ENCODE measurements around the gene AADAC. TPM values are rescaled to one million over a fixed set of nuclear protein-coding genes. Genes with fewer than 3 reads are reported as not detected.

The AADAC gene
- total RNA-seq, 3 donors from 2014 or later (not counting 1 experiment from before 2014, with no cell fraction given), result not detected

DNA sequence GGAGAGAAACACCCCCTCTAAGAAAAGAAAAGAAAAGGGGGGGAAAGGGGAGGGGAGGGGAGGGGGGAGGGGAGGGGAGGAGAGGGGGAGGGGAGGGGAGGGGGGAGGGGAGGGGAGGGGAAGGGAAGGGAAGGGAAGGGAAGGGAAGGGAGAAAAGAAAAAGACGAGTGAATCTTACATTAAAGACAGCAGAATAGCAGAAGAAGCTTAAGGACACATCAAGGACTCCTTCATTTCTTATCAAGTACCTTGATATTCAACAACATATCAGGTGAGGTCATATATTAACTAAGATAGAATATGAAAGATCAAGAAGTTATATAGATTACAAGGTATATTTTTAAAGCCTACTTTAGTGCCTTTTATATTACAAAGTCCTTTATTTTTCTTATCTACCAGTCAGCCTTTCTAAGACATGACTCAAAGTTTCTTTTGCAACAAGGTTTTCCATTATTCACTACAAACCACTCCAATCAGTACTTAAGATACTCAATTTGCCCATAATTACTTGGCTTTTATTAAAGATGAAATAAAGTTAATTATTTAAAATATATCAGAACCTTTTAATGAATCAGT is 17.7 kb upstream of the AADAC start:
- H3K4me3 ChIP-seq (ENCODE audit: low read length), result no peak overlapping the region
- WGBS (ENCODE audit: insufficient coverage), result no CpG with 5 or more reads among the region's 1 CpG
- no peaks in the 10 kb centered on the region for H3K9me3 ChIP-seq (ENCODE audit: control insufficient read depth, insufficient read depth, low read length)
- Mint-ChIP-seq H3K36me3 (no peaks in the 10 kb centered on the region), H3K9me3 (no peaks in the 10 kb centered on the region), H3K4me1 (no peaks in the 10 kb centered on the region), H3K27ac (no peak overlapping the region), H3K27me3 (ENCODE audit: low read depth in 2 of 2) (no peaks in the 10 kb centered on the region), H3K4me3 (no peak overlapping the region)
- no peaks in the 10 kb centered on the region for H3K27me3 ChIP-seq (ENCODE audit: control insufficient read depth, insufficient read depth, low read length)
- ATAC-seq (no peak), DNase-seq (no peak)
- TF ChIP-seq, protein P1, sequence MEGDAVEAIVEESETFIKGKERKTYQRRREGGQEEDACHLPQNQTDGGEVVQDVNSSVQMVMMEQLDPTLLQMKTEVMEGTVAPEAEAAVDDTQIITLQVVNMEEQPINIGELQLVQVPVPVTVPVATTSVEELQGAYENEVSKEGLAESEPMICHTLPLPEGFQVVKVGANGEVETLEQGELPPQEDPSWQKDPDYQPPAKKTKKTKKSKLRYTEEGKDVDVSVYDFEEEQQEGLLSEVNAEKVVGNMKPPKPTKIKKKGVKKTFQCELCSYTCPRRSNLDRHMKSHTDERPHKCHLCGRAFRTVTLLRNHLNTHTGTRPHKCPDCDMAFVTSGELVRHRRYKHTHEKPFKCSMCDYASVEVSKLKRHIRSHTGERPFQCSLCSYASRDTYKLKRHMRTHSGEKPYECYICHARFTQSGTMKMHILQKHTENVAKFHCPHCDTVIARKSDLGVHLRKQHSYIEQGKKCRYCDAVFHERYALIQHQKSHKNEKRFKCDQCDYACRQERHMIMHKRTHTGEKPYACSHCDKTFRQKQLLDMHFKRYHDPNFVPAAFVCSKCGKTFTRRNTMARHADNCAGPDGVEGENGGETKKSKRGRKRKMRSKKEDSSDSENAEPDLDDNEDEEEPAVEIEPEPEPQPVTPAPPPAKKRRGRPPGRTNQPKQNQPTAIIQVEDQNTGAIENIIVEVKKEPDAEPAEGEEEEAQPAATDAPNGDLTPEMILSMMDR (IDR thresholded peaks at IDR 0.05), result no peak
- no peaks in the 10 kb centered on the region for H3K4me1 ChIP-seq (ENCODE audit: control insufficient read depth, insufficient read depth, low read length)
- intact Hi-C loops (cut with micrococcal nuclease), result no loop called here
- H3K36me3 ChIP-seq (ENCODE audit: control insufficient read depth, insufficient read depth, low read length), result no peaks in the 10 kb centered on the region
- H3K27ac ChIP-seq (ENCODE audit: low read length), result no peak overlapping the region

DNA sequence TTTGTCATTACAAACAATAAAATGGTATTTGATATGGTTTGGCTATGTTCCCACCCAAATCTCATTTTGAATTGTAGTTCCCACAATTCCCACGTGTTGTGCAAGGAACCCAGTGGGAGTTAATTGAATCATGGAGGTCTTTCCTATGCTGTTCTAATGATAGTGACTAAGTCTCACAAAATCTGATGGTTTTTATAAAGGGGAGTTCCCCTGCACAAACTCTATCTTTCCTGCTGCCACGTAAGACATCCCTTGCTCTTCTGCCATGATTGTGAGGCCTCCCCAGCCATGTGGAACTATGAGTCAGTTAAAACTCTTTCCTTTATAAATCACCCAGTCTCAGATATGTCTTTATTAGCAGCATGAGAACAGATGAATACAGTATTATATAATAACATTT is 15.4 kb upstream of the AADAC start:
- Histone ChIP-seq H3K27me3 (ENCODE audit: control insufficient read depth, insufficient read depth, low read length) (no peaks in the 10 kb centered on the region), H3K36me3 (ENCODE audit: control insufficient read depth, insufficient read depth, low read length) (no peaks in the 10 kb centered on the region), H3K9me3 (ENCODE audit: control insufficient read depth, insufficient read depth, low read length) (no peaks in the 10 kb centered on the region), H3K4me1 (ENCODE audit: control insufficient read depth, insufficient read depth, low read length) (no peaks in the 10 kb centered on the region), H3K4me3 (ENCODE audit: low read length) (no peak overlapping the region), H3K27ac (ENCODE audit: low read length) (no peak overlapping the region)
- Mint-ChIP-seq H3K36me3 (no peaks in the 10 kb centered on the region), H3K27ac (no peak overlapping the region), H3K4me3 (no peak overlapping the region), H3K9me3 (no peaks in the 10 kb centered on the region), H3K4me1 (no peaks in the 10 kb centered on the region), H3K27me3 (ENCODE audit: low read depth in 2 of 2) (peaks cover 0 to 3% of the 10 kb centered on the region in 2 donors)
- intact Hi-C loops (cut with micrococcal nuclease), result no loop called here
- ATAC-seq (no peak), DNase-seq (no peak)
- no CpG with 5 or more reads among the region's 2 CpGs for WGBS (ENCODE audit: insufficient coverage)
- TF ChIP-seq, protein P1 (IDR thresholded peaks at IDR 0.05), result no peak

DNA sequence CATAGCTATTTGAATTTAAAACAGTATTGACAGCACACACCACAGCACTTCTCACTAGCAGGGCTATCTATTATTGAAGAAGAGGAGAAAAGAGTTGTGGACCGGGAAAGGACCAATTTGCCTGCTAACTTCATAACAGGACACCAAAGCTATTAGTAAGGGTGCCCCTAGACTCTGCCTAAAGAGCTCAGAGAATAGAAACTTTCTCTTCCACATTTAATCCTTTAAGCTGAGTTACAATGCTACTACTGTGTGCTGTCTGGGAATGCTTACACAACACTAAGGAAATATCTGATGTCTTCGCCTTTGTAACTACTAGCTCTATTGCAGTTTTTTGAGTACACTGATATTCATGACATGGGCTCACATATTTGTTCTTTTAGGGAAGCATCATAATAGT is 13.5 kb upstream of the AADAC start:
- no peaks in the 10 kb centered on the region for H3K27me3 ChIP-seq (ENCODE audit: control insufficient read depth, insufficient read depth, low read length)
- H3K36me3 ChIP-seq (ENCODE audit: control insufficient read depth, insufficient read depth, low read length), result no peaks in the 10 kb centered on the region
- Mint-ChIP-seq H3K36me3 (no peaks in the 10 kb centered on the region), H3K9me3 (no peaks in the 10 kb centered on the region), H3K4me1 (no peaks in the 10 kb centered on the region), H3K4me3 (no peak overlapping the region), H3K27me3 (ENCODE audit: low read depth in 2 of 2) (peaks cover 0 to 3% of the 10 kb centered on the region in 2 donors), H3K27ac (no peak overlapping the region)
- no peaks in the 10 kb centered on the region for H3K4me1 ChIP-seq (ENCODE audit: control insufficient read depth, insufficient read depth, low read length)
- no peak overlapping the region for H3K4me3 ChIP-seq (ENCODE audit: low read length)
- no peak for ATAC-seq
- no peak for DNase-seq
- TF ChIP-seq, protein P1 (IDR thresholded peaks at IDR 0.05), result no peak
- no peak overlapping the region for H3K27ac ChIP-seq (ENCODE audit: low read length)
- 100% methylated on average over 1 of the region's 2 CpGs for WGBS (ENCODE audit: insufficient coverage)
- intact Hi-C loops (cut with micrococcal nuclease), result no loop called here
- no peaks in the 10 kb centered on the region for H3K9me3 ChIP-seq (ENCODE audit: control insufficient read depth, insufficient read depth, low read length)

DNA sequence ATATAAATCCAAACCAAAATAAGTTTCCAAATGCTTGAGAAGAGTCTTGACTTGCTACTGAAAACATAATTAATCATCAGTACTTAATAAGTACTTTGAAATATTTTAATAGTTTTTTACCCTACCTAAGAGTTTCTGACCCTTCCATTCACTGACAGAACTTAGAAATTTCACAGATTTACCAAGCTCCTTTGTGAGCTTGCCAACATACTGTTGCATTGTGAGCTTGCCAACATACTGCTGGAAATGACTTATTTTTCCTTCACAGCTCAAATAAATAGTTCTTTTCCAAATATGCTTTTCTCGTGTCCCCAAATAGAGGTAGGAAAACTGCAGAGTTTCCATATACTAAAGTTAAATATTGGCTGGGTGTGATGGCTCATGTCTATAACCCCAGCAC is 9.6 kb upstream of the AADAC start:
- Histone ChIP-seq H3K9me3 (ENCODE audit: control insufficient read depth, insufficient read depth, low read length) (peaks cover 13% of the 10 kb centered on the region), H3K4me1 (ENCODE audit: control insufficient read depth, insufficient read depth, low read length) (no peaks in the 10 kb centered on the region), H3K27me3 (ENCODE audit: control insufficient read depth, insufficient read depth, low read length) (no peaks in the 10 kb centered on the region), H3K27ac (ENCODE audit: low read length) (no peak overlapping the region), H3K36me3 (ENCODE audit: control insufficient read depth, insufficient read depth, low read length) (no peaks in the 10 kb centered on the region), H3K4me3 (ENCODE audit: low read length) (no peak overlapping the region)
- Mint-ChIP-seq H3K4me3 (no peak overlapping the region), H3K27me3 (ENCODE audit: low read depth in 2 of 2) (peaks cover 0 to 6% of the 10 kb centered on the region in 2 donors), H3K27ac (no peak overlapping the region), H3K36me3 (no peaks in the 10 kb centered on the region), H3K4me1 (no peaks in the 10 kb centered on the region), H3K9me3 (peaks cover 0 to 8% of the 10 kb centered on the region in 2 donors)
- ATAC-seq (no peak), DNase-seq (no peak)
- intact Hi-C loops (cut with micrococcal nuclease), result no loop called here
- 100% methylated on average over 1 of the region's 1 CpG for WGBS (ENCODE audit: insufficient coverage)
- TF ChIP-seq, protein P1 (IDR thresholded peaks at IDR 0.05), result no peak

All from natural killer cell (primary cell).